K562 (cell line): ENCODE measurements around the gene OSBP2. TPM values are rescaled to one million over a fixed set of nuclear protein-coding genes. Genes with fewer than 3 reads are reported as not detected.

Experiments used
- ATAC-seq: fragments of 200-7000 bp; cut with Tn5 transposase; 3 replicates; pipeline ENCODE4 v1.9.1; 2020; ENCODE audit warnings: moderate library complexity
- BruUV-seq: library from RNA; stranded (reverse); fragments of 400-500 nt; replicated peaks from 2 replicates; lab custom pipeline; 2021; lab: Mats Ljungman, UMichigan
- CTCF ChIA-PET: fragments of 300-600 bp; formaldehyde crosslinking; extraction: SDS; loops from one replicate; lab custom pipeline; 2021; ENCODE audit warnings: low intra/inter-chr PET ratio; lab: Yijun Ruan, JAX
- POLR2A ChIA-PET: fragments of 300-600, 350-650 bp; sonication (Branson Sonifier 250); formaldehyde crosslinking; extraction: SDS; loops from one replicate; lab custom pipeline; 2021; ENCODE audit warnings: antibody characterized with exemption, inconsistent platforms; lab: Yijun Ruan, JAX
- DNase-seq, 4 experiments: peaks; one replicate each; pipeline versions ENCODE4 v3.0.0 to v3.0.0-alpha.2; 2011 to 2018; ENCODE audit warnings: low spot score in 3 of 4, mixed read lengths in 3 of 4; ENCODE audit errors: extremely low read depth in 1 of 4
- FAIRE-seq: peaks from 2 replicates; lab custom pipeline; 2011; peaks lifted over from hg19 to GRCh38; lab: Jason Lieb, UNC
- H2AFZ ChIP-seq: 2 replicates; pipeline ENCODE4 v1.6.0; 2011; ENCODE audit warnings: low read depth, low read length, control low read depth, inconsistent platforms
- H3K27ac ChIP-seq: fragments of 200-600 bp; 3 replicates; pipeline ENCODE4 v1.8.0; 2011; ENCODE audit warnings: low read depth, mild to moderate bottlenecking, control low read depth, inconsistent platforms, low read length, moderate library complexity, mixed read lengths; ENCODE audit errors: extremely low read depth
- H3K27me3 ChIP-seq, 2 experiments: fragments of 300-600 bp in 1 of 2; 2 replicates in 1 of 2; 3 replicates in 1 of 2; pipeline versions ENCODE4 v1.6.0 to v1.8.0; 2011; ENCODE audit warnings: inconsistent platforms in 2 of 2, low read length in 2 of 2, mild to moderate bottlenecking in 1 of 2, mixed read lengths in 1 of 2, moderate library complexity in 1 of 2; ENCODE audit not compliant: control insufficient read depth in 2 of 2, insufficient read depth in 2 of 2
- H3K36me3 ChIP-seq: fragments of 300-600 bp; 3 replicates; pipeline ENCODE4 v1.8.0; 2011; ENCODE audit warnings: mild to moderate bottlenecking, low read length, inconsistent platforms; ENCODE audit not compliant: control insufficient read depth, insufficient read depth
- H3K4me1 ChIP-seq, 2 experiments: fragments of 200-600 bp in 1 of 2; replicated peaks in 1 of 2; 2 replicates in 1 of 2; 3 replicates in 1 of 2; pipeline versions ENCODE4 v1.5.1 to v1.8.0; 2011; ENCODE audit warnings: inconsistent platforms in 2 of 2, low read length in 2 of 2, mild to moderate bottlenecking in 1 of 2, mixed read lengths in 1 of 2, moderate library complexity in 1 of 2; ENCODE audit not compliant: control insufficient read depth in 2 of 2, insufficient read depth in 2 of 2
- H3K4me2 ChIP-seq: 2 replicates; pipeline ENCODE4 v1.6.1; 2011; ENCODE audit warnings: low read length, control low read depth, inconsistent platforms, mixed read lengths; ENCODE audit not compliant: insufficient read depth
- H3K4me3 ChIP-seq: fragments of 200-600 bp; sonication (generic), shearing (Covaris generic); 2 replicates; pipeline ENCODE4 v1.5.1; 2016; ENCODE audit warnings: control low read depth, inconsistent platforms
- H3K79me2 ChIP-seq: fragments of 200-600 bp; 3 replicates; pipeline ENCODE4 v1.8.0; 2011; ENCODE audit warnings: low read length, inconsistent platforms; ENCODE audit not compliant: control insufficient read depth, insufficient read depth
- H3K9ac ChIP-seq, 2 experiments: 2 replicates each; pipeline versions ENCODE4 v1.6.0 to v1.6.1; 2011; ENCODE audit warnings: low read depth in 2 of 2, low read length in 2 of 2, control low read depth in 1 of 2, inconsistent platforms in 1 of 2, mild to moderate bottlenecking in 1 of 2, mixed read lengths in 1 of 2; ENCODE audit not compliant: insufficient read depth in 1 of 2
- H3K9me1 ChIP-seq: one replicate; pipeline ENCODE4 v1.6.0; 2011; ENCODE audit warnings: inconsistent platforms, mild to moderate bottlenecking, low read length, moderate library complexity; ENCODE audit not compliant: control insufficient read depth, insufficient read depth
- H3K9me3 ChIP-seq: replicated peaks from 2 replicates; pipeline ENCODE4 v1.5.1; 2011; ENCODE audit warnings: low read depth, low read length, inconsistent platforms; ENCODE audit not compliant: control insufficient read depth, insufficient read depth
- H4K20me1 ChIP-seq: replicated peaks from 2 replicates; pipeline ENCODE4 v1.6.1; 2011; ENCODE audit warnings: low read length, inconsistent platforms, mixed read lengths; ENCODE audit not compliant: control insufficient read depth, insufficient read depth
- ESRRA ChIP-seq: fragments of 450-650 bp; IDR thresholded peaks from 2 replicates; pipeline ENCODE4 v1.6.1; 2014; ENCODE audit warnings: low read depth, mild to moderate bottlenecking, moderate library complexity, borderline replicate concordance
- MEIS2 ChIP-seq: fragments of 450-650 bp; IDR thresholded peaks from 2 replicates; pipeline ENCODE4 v1.6.1; 2014; ENCODE audit warnings: mild to moderate bottlenecking; ENCODE audit not compliant: partially characterized antibody
- PYGO2 ChIP-seq: fragments of 450-650 bp; IDR thresholded peaks from 2 replicates; pipeline ENCODE4 v1.6.1; 2016; ENCODE audit warnings: mild to moderate bottlenecking, missing genetic modification characterization, moderate library complexity, missing compliant biosample characterization
- WGBS: fragments of 100-300 bp; shearing (Covaris generic); methylation state at CpG from one replicate; pipeline ENCODE4 v1.1.6; 2016; ENCODE audit warnings: low coverage, mixed read lengths; ENCODE audit not compliant: insufficient coverage; ENCODE audit errors: missing lambda C conversion rate; 5-methylcytosine and 5-hydroxymethylcytosine counted together
- in situ Hi-C: fragments of 300-500 bp; cut with MboI; formaldehyde crosslinking; loops from 4 replicates; pipeline ENCODE4 v1.15.0; 2018; ENCODE audit warnings: inconsistent platforms, mixed read lengths
- intact Hi-C: fragments of 100-400 bp; cut with micrococcal nuclease; formaldehyde crosslinking; loops from 2 replicates; pipeline ENCODE4 v1.14.2; 2022
- polyA plus RNA-seq, 8 experiments: library from polyadenylated mRNA; depleted of rRNA in 4 of 8; stranded (reverse) in 5 of 8; unstranded in 3 of 8; fragments of >200 nt; fragmentation: Nextera tagmentation in 2 of 8; fragmentation: Illumina TruSeq in 1 of 8; extraction: Ambion mirVana in 2 of 8; extraction: Trizol in 1 of 8; gene quantifications; 2 replicates each; pipeline versions ENCODE4 v1.2.1 to v1.2.3, GENCODE V29; 2011 to 2014; ENCODE audit warnings: inconsistent platforms in 1 of 8, missing spikeins in 1 of 8
- total RNA-seq, 7 experiments: library from RNA; depleted of rRNA in 6 of 7; stranded (reverse); fragments of >200 nt in 6 of 7; fragmentation: Illumina TruSeq in 2 of 7; extraction: Trizol in 2 of 7; gene quantifications; 2 replicates each; pipeline versions ENCODE4 v1.2.1 to v1.2.3, GENCODE V29; 2011 to 2021; ENCODE audit warnings: low replicate concordance in 1 of 7
- TF ChIP-seq, protein P1 (sequence below): fragments of 450-650 bp; IDR thresholded peaks from 2 replicates; pipeline ENCODE4 v1.6.1; 2016
- TF ChIP-seq, protein P2 (sequence below), 2 experiments: IDR thresholded peaks in 1 of 2; conservative IDR thresholded peaks in 1 of 2; 2 replicates each; pipeline ENCODE4 v1.6.1; 2016; ENCODE audit warnings: low read depth in 2 of 2, mild to moderate bottlenecking in 1 of 2, missing compliant biosample characterization in 1 of 2, missing genetic modification characterization in 1 of 2, moderate library complexity in 1 of 2
- TF ChIP-seq, protein P3 (sequence below): fragments of 450-650 bp; IDR thresholded peaks from 2 replicates; pipeline ENCODE4 v1.6.1; 2017; ENCODE audit warnings: mild to moderate bottlenecking, moderate library complexity

The OSBP2 gene
- total and polyA plus RNA-seq, 9 of the 15 experiments (the other 6 are each of a cell fraction or from before 2014, with no cell fraction given) = 0.52 to 29.5 (median 21.6) TPM

GRCh38 chr22:30691204-30691603 lies 3.5 kb upstream of the OSBP2 start:
- Histone ChIP-seq H3K27me3 (no peaks in the 10 kb centered on the region), H3K27ac (no peak overlapping the region), H3K9ac (no peak overlapping the region), H2AFZ (no peak overlapping the region), H3K9me1 (no peaks in the 10 kb centered on the region), H3K9me3 (no peaks in the 10 kb centered on the region), H3K4me1 (peaks cover 0 to 17% of the 10 kb centered on the region in 2 experiments; a peak in 2 of 5 replicates), H3K4me3 (no peak overlapping the region), H3K36me3 (no peaks in the 10 kb centered on the region), H4K20me1 (no peaks in the 10 kb centered on the region), H3K4me2 (no peak overlapping the region), H3K79me2 (no peaks in the 10 kb centered on the region)
- FAIRE-seq = no peak
- no TSS peak for BruUV-seq
- ChIA-PET POLR2A (interaction anchor here (0.8 kb wide), 1 partner anchor 28 kb away, joined by 3 read pairs; no protein-coding TSS in a partner anchor), CTCF (no interaction called here)
- TF ChIP-seq MEIS2 (peak; percentile 51), PYGO2 (tag) (no peak), ESRRA (peak; percentile 70; the same call in 1 of the 2 replicates)
- TF ChIP-seq, protein P1, sequence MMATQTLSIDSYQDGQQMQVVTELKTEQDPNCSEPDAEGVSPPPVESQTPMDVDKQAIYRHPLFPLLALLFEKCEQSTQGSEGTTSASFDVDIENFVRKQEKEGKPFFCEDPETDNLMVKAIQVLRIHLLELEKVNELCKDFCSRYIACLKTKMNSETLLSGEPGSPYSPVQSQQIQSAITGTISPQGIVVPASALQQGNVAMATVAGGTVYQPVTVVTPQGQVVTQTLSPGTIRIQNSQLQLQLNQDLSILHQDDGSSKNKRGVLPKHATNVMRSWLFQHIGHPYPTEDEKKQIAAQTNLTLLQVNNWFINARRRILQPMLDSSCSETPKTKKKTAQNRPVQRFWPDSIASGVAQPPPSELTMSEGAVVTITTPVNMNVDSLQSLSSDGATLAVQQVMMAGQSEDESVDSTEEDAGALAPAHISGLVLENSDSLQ = 0 out of 2 replicates have a peak, but pooled peaks have one; percentile 25
- TF ChIP-seq, protein P2, sequence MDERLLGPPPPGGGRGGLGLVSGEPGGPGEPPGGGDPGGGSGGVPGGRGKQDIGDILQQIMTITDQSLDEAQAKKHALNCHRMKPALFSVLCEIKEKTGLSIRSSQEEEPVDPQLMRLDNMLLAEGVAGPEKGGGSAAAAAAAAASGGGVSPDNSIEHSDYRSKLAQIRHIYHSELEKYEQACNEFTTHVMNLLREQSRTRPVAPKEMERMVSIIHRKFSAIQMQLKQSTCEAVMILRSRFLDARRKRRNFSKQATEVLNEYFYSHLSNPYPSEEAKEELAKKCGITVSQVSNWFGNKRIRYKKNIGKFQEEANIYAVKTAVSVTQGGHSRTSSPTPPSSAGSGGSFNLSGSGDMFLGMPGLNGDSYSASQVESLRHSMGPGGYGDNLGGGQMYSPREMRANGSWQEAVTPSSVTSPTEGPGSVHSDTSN (CRISPR knock-in tag; IDR thresholded peaks at IDR 0.05; ENCODE audit: low read depth) = no peak
- TF ChIP-seq, protein P2 (tag; conservative IDR thresholded peaks at IDR 0.05; ENCODE audit: low read depth) = peak; percentile 80
- TF ChIP-seq, protein P3, sequence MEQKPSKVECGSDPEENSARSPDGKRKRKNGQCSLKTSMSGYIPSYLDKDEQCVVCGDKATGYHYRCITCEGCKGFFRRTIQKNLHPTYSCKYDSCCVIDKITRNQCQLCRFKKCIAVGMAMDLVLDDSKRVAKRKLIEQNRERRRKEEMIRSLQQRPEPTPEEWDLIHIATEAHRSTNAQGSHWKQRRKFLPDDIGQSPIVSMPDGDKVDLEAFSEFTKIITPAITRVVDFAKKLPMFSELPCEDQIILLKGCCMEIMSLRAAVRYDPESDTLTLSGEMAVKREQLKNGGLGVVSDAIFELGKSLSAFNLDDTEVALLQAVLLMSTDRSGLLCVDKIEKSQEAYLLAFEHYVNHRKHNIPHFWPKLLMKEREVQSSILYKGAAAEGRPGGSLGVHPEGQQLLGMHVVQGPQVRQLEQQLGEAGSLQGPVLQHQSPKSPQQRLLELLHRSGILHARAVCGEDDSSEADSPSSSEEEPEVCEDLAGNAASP = peak; percentile 42; the same call in 1 of the 2 replicates
- in situ Hi-C loops (no loop called here), intact Hi-C loops (no loop called here)
- ATAC-seq = no peak
- WGBS = 10% methylated on average over 1 of the region's 1 CpG
- no peak for DNase-seq
